PC-9 (cell line): ENCODE data around the gene SORBS1.

Experiments
- CTCF ChIP-seq: fragments of 200-600 bp; sonication (generic); conservative IDR thresholded peaks from 2 replicates; pipeline ENCODE4 v1.6.1; 2017; ENCODE audit warnings: mixed run types, antibody characterized with exemption, mild to moderate bottlenecking, moderate library complexity
- EZH2 ChIP-seq: fragments of 200-600 bp; sonication (generic); IDR thresholded peaks from 2 replicates; pipeline ENCODE4 v1.8.0; 2017; ENCODE audit warnings: antibody characterized with exemption, low read depth

GRCh38 chr10:95567903-95568630 is 6.9 kb upstream of the SORBS1 start:
- TF ChIP-seq EZH2 (no peak), CTCF (no peak)
